Left kidney (tissue), 2 donors: ENCODE measurements around the gene C5orf52. TPM values are rescaled to one million over a fixed set of nuclear protein-coding genes. Genes with fewer than 3 reads are reported as not detected.
"Not testable (repeated sequence)": the region's sequence is repeated elsewhere in the genome, so short reads cannot be mapped to it uniquely, and the experiment has no call there.

Experiments
- DNase-seq: peaks from one replicate; pipeline ENCODE4 v3.0.0-alpha.2; 2013
- polyA plus RNA-seq: library from polyadenylated mRNA; unstranded; fragments of 120-200 nt; gene quantifications from one replicate; pipeline ENCODE4 v1.2.1, GENCODE V29; 2013; ENCODE audit not compliant: insufficient read length

The C5orf52 gene
- polyA plus RNA-seq, 1 donor, result not detected

GRCh38 chr5:157677931-157678330 lies 6.6 kb downstream of the C5orf52 start:
- no peak for DNase-seq

- DNase-seq, result no peak
Measured at GRCh38 chr5:157679801-157680200, 8.5 kb downstream of the C5orf52 start.

GRCh38 chr5:157680239-157680638 lies 8.9 kb downstream of the C5orf52 start:
- DNase-seq, result no peak

GRCh38 chr5:157681048-157681447 lies 9.7 kb downstream of the C5orf52 start:
- DNase-seq, result no peak

- no peak for DNase-seq
Measured at GRCh38 chr5:157682257-157682656, 10.9 kb downstream of the C5orf52 start.

GRCh38 chr5:157686276-157687197 lies 15.2 kb downstream of the C5orf52 start:
- DNase-seq, result not testable (repeated sequence)

GRCh38 chr5:157687198-157687554 lies 15.8 kb downstream of the C5orf52 start:
- no peak for DNase-seq

GRCh38 chr5:157689942-157690689 lies 18.8 kb downstream of the C5orf52 start:
- DNase-seq, result no peak

GRCh38 chr5:157690690-157691433 lies 19.5 kb downstream of the C5orf52 start:
- no peak for DNase-seq

- not testable (repeated sequence) for DNase-seq
Measured at GRCh38 chr5:157693816-157694215, 22.5 kb downstream of the C5orf52 start.

GRCh38 chr5:157696154-157696553 lies 24.8 kb downstream of the C5orf52 start:
- not testable (repeated sequence) for DNase-seq

- not testable (repeated sequence) for DNase-seq
Measured at GRCh38 chr5:157698674-157699073, 27.3 kb downstream of the C5orf52 start.

GRCh38 chr5:157703736-157704135 lies 32.4 kb downstream of the C5orf52 start:
- no peak for DNase-seq

GRCh38 chr5:157708866-157709265 lies 37.5 kb downstream of the C5orf52 start:
- DNase-seq, result no peak

GRCh38 chr5:157709346-157709745 lies 38.0 kb downstream of the C5orf52 start:
- no peak for DNase-seq

GRCh38 chr5:157710431-157710830 lies 39.1 kb downstream of the C5orf52 start:
- no peak for DNase-seq

- no peak for DNase-seq
Measured at GRCh38 chr5:157710882-157711281, 39.5 kb downstream of the C5orf52 start.

- DNase-seq, result no peak
Measured at GRCh38 chr5:157713830-157714595, 42.7 kb downstream of the C5orf52 start.

GRCh38 chr5:157714596-157714864 lies 43.2 kb downstream of the C5orf52 start:
- no peak for DNase-seq

- peak; percentile 61 for DNase-seq
Measured at GRCh38 chr5:157718519-157718918, 47.2 kb downstream of the C5orf52 start.

- no peak for DNase-seq
Measured at GRCh38 chr5:157719245-157719644, 47.9 kb downstream of the C5orf52 start.

GRCh38 chr5:157721159-157721558 lies 49.8 kb downstream of the C5orf52 start:
- DNase-seq, result no peak
